IMR-90 (cell line): ENCODE data around the gene DIP2B. TPM values are rescaled to one million over a fixed set of nuclear protein-coding genes. Genes with fewer than 3 reads are reported as not detected.

ENCODE experiments used
- ATAC-seq: fragments of 200-7000 bp; cut with Tn5 transposase; 2 replicates; pipeline ENCODE4 v1.9.1; 2020; ENCODE audit warnings: low read depth, mild to moderate bottlenecking, moderate library complexity
- Bru-seq: library from RNA; stranded (reverse); fragments of 400-500 nt; gene quantifications from one replicate; lab custom pipeline; 2021; lab: Mats Ljungman, UMichigan
- BruChase-seq, 2 experiments: library from RNA; stranded (reverse); fragments of 400-500 nt; gene quantifications; one replicate each; lab custom pipeline; 2021; lab: Mats Ljungman, UMichigan
- BruUV-seq: library from RNA; stranded (reverse); fragments of 400-500 nt; replicated peaks from 2 replicates; lab custom pipeline; 2021; lab: Mats Ljungman, UMichigan
- CTCF ChIA-PET: fragments of 300-600 bp; formaldehyde crosslinking; extraction: SDS; loops from one replicate; lab custom pipeline; 2021; ENCODE audit warnings: antibody characterized with exemption; lab: Yijun Ruan, JAX
- POLR2A ChIA-PET: fragments of 300-600 bp; sonication (Branson Sonifier 250); formaldehyde crosslinking; loops from one replicate; lab custom pipeline; 2022; ENCODE audit warnings: antibody characterized with exemption; ENCODE audit not compliant: unreplicated experiment; lab: Charles Lee
- DNase-seq: peaks from one replicate; pipeline ENCODE4 v3.0.0; 2013
- H2AFZ ChIP-seq: replicated peaks from 2 replicates; pipeline ENCODE3; 2013; ENCODE audit warnings: low read length, mild to moderate bottlenecking; ENCODE audit not compliant: poor library complexity
- H2AK5ac ChIP-seq: 2 replicates; pipeline ENCODE4 v1.6.1; 2013; ENCODE audit warnings: low read depth, low read length, inconsistent platforms
- H2AK9ac ChIP-seq: replicated peaks from 2 replicates; pipeline ENCODE3; 2013; ENCODE audit warnings: mild to moderate bottlenecking, low read depth, low read length, moderate library complexity; ENCODE audit not compliant: poor library complexity
- H2BK120ac ChIP-seq: 2 replicates; pipeline ENCODE4 v1.6.1; 2013; ENCODE audit warnings: low read depth, low read length, inconsistent platforms
- H2BK15ac ChIP-seq: 3 replicates; pipeline ENCODE4 v1.6.1; 2013; ENCODE audit warnings: low read depth, low read length, inconsistent platforms
- H2BK20ac ChIP-seq: 2 replicates; pipeline ENCODE4 v1.6.1; 2013; ENCODE audit warnings: low read depth, mild to moderate bottlenecking, inconsistent platforms, low read length, moderate library complexity
- H2BK5ac ChIP-seq: 2 replicates; pipeline ENCODE4 v1.6.1; 2013; ENCODE audit warnings: mild to moderate bottlenecking, low read depth, low read length, inconsistent platforms; ENCODE audit not compliant: poor library complexity, severe bottlenecking
- H3K14ac ChIP-seq: replicated peaks from 2 replicates; pipeline ENCODE4 v1.6.1; 2013; ENCODE audit warnings: low read depth, low read length, inconsistent platforms
- H3K18ac ChIP-seq: 2 replicates; pipeline ENCODE4 v1.6.1; 2013; ENCODE audit warnings: low read depth, low read length, control low read depth
- H3K23ac ChIP-seq: 2 replicates; pipeline ENCODE4 v1.6.1; 2013; ENCODE audit warnings: low read depth, low read length, inconsistent platforms
- H3K27ac ChIP-seq: 2 replicates; pipeline ENCODE4 v1.5.1; 2013; ENCODE audit warnings: mild to moderate bottlenecking, control low read depth, low read length; ENCODE audit not compliant: insufficient read depth
- H3K27me3 ChIP-seq: 2 replicates; pipeline ENCODE4 v1.6.1; 2013; ENCODE audit warnings: low read length; ENCODE audit not compliant: control insufficient read depth, insufficient read depth
- H3K36me3 ChIP-seq: 2 replicates; pipeline ENCODE4 v1.6.1; 2013; ENCODE audit warnings: low read length, mixed read lengths; ENCODE audit not compliant: control insufficient read depth, insufficient read depth
- H3K4ac ChIP-seq: 2 replicates; pipeline ENCODE4 v1.6.1; 2013; ENCODE audit warnings: low read depth, low read length, inconsistent platforms
- H3K4me1 ChIP-seq: 2 replicates; pipeline ENCODE4 v1.6.1; 2013; ENCODE audit warnings: low read length, mixed read lengths; ENCODE audit not compliant: control insufficient read depth, insufficient read depth
- H3K4me2 ChIP-seq: 2 replicates; pipeline ENCODE4 v1.6.1; 2013; ENCODE audit warnings: low read depth, mild to moderate bottlenecking, control low read depth, low read length, moderate library complexity
- H3K4me3 ChIP-seq: 2 replicates; pipeline ENCODE4 v1.5.1; 2013; ENCODE audit warnings: low read depth, mild to moderate bottlenecking, control low read depth, low read length, moderate library complexity; ENCODE audit not compliant: insufficient read depth
- H3K56ac ChIP-seq: 2 replicates; pipeline ENCODE4 v1.6.1; 2013; ENCODE audit warnings: low read length, inconsistent platforms; ENCODE audit not compliant: insufficient read depth; ENCODE audit errors: extremely low read depth
- H3K79me1 ChIP-seq, 2 experiments: 2 replicates each; pipeline ENCODE4 v1.6.1; 2013; ENCODE audit warnings: low read length in 2 of 2, inconsistent platforms in 1 of 2, low read depth in 1 of 2
- H3K9ac ChIP-seq: 2 replicates; pipeline ENCODE4 v1.6.1; 2013; ENCODE audit warnings: low read depth, low read length, control low read depth
- H3K9me1 ChIP-seq: 2 replicates; pipeline ENCODE4 v1.6.1; 2013; ENCODE audit warnings: low read length, inconsistent platforms; ENCODE audit not compliant: insufficient read depth
- H3K9me3 ChIP-seq: 2 replicates; pipeline ENCODE4 v1.6.1; 2013; ENCODE audit warnings: low read length; ENCODE audit not compliant: control insufficient read depth, insufficient read depth
- H4K20me1 ChIP-seq: 2 replicates; pipeline ENCODE4 v1.6.1; 2013; ENCODE audit warnings: low read length, inconsistent platforms; ENCODE audit not compliant: insufficient read depth
- H4K5ac ChIP-seq: 2 replicates; pipeline ENCODE4 v1.6.1; 2013; ENCODE audit warnings: mild to moderate bottlenecking, low read depth, low read length, control low read depth
- H4K8ac ChIP-seq, 2 experiments: 2 replicates each; pipeline ENCODE4 v1.6.1; 2013; ENCODE audit warnings: low read depth in 2 of 2, low read length in 2 of 2, control low read depth in 1 of 2, inconsistent platforms in 1 of 2
- H4K91ac ChIP-seq: 2 replicates; pipeline ENCODE4 v1.6.1; 2013; ENCODE audit warnings: low read depth, low read length, inconsistent platforms; ENCODE audit not compliant: insufficient read depth
- CEBPB ChIP-seq: IDR thresholded peaks from 2 replicates; pipeline ENCODE4 v1.6.1; 2012; ENCODE audit warnings: low read depth, low read length, improper control_type of control experiment
- CHD1 ChIP-seq: IDR thresholded peaks from 2 replicates; pipeline ENCODE4 v1.6.1; 2012; ENCODE audit warnings: low read depth, low read length, improper control_type of control experiment
- MAZ ChIP-seq: IDR thresholded peaks from 2 replicates; pipeline ENCODE4 v1.6.1; 2012; ENCODE audit warnings: low read depth, mild to moderate bottlenecking, low read length, improper control_type of control experiment, moderate library complexity, borderline replicate concordance
- RFX5 ChIP-seq: IDR thresholded peaks from 2 replicates; pipeline ENCODE4 v1.8.0; 2012; ENCODE audit warnings: low read depth, mild to moderate bottlenecking, low read length, moderate library complexity
- SMC3 ChIP-seq: fragments of 150-350 bp; IDR thresholded peaks from 2 replicates; pipeline ENCODE4 v1.6.1; 2016; ENCODE audit warnings: low read depth, mild to moderate bottlenecking, antibody characterized with exemption, low read length, moderate library complexity
- WGBS, 2 experiments: methylation state at CpG; one replicate each; pipeline versions ENCODE4 v1.1.5 to v1.1.7; 2013; ENCODE audit warnings: missing lambda C conversion rate in 2 of 2; ENCODE audit not compliant: insufficient read length in 1 of 2; ENCODE audit errors: extremely low coverage in 2 of 2; 5-methylcytosine and 5-hydroxymethylcytosine counted together
- dilution Hi-C: fragments of 300-500 bp; cut with HindIII; formaldehyde crosslinking; loops from one replicate; pipeline ENCODE4 v1.14.3; 2018; ENCODE audit warnings: low sequenced_read_pairs; ENCODE audit not compliant: unreplicated experiment
- in situ Hi-C: fragments of 300-500 bp; cut with MboI; formaldehyde crosslinking; loops from 3 replicates; pipeline ENCODE4 v1.14.3; 2019; ENCODE audit warnings: low sequenced_read_pairs, inconsistent platforms, mixed read lengths
- intact Hi-C: fragments of 100-400 bp; cut with micrococcal nuclease; formaldehyde crosslinking; loops from 2 replicates; pipeline ENCODE4 v1.10.0; 2022
- long read RNA-seq: library from polyadenylated mRNA; unstranded; transcript quantifications from one replicate; pipeline ENCODE4 v2.0.0, GENCODE V29; 2021; ENCODE audit not compliant: unreplicated experiment
- polyA plus RNA-seq, 3 experiments: library from polyadenylated mRNA; depleted of rRNA; stranded (reverse); fragments of >200 nt; gene quantifications; 2 replicates each; pipeline ENCODE4 v1.2.3, GENCODE V29; 2012; ENCODE audit warnings: low replicate concordance in 1 of 3
- total RNA-seq: library from RNA; depleted of rRNA; stranded (reverse); fragments of >200 nt; gene quantifications from 2 replicates; pipeline ENCODE4 v1.2.3, GENCODE V29; 2012; rRNA removed
- TF ChIP-seq, protein P1 (sequence below): conservative IDR thresholded peaks from 2 replicates; pipeline ENCODE4 v1.5.1; 2012; ENCODE audit warnings: mild to moderate bottlenecking, low read depth, low read length, improper control_type of control experiment

DIP2B gene, protein sequence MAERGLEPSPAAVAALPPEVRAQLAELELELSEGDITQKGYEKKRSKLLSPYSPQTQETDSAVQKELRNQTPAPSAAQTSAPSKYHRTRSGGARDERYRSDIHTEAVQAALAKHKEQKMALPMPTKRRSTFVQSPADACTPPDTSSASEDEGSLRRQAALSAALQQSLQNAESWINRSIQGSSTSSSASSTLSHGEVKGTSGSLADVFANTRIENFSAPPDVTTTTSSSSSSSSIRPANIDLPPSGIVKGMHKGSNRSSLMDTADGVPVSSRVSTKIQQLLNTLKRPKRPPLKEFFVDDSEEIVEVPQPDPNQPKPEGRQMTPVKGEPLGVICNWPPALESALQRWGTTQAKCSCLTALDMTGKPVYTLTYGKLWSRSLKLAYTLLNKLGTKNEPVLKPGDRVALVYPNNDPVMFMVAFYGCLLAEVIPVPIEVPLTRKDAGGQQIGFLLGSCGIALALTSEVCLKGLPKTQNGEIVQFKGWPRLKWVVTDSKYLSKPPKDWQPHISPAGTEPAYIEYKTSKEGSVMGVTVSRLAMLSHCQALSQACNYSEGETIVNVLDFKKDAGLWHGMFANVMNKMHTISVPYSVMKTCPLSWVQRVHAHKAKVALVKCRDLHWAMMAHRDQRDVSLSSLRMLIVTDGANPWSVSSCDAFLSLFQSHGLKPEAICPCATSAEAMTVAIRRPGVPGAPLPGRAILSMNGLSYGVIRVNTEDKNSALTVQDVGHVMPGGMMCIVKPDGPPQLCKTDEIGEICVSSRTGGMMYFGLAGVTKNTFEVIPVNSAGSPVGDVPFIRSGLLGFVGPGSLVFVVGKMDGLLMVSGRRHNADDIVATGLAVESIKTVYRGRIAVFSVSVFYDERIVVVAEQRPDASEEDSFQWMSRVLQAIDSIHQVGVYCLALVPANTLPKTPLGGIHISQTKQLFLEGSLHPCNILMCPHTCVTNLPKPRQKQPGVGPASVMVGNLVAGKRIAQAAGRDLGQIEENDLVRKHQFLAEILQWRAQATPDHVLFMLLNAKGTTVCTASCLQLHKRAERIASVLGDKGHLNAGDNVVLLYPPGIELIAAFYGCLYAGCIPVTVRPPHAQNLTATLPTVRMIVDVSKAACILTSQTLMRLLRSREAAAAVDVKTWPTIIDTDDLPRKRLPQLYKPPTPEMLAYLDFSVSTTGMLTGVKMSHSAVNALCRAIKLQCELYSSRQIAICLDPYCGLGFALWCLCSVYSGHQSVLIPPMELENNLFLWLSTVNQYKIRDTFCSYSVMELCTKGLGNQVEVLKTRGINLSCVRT (N-terminal part only)
- total RNA-seq (12.9 and 13.9 TPM in 2 replicates), polyA plus RNA-seq (2012; rRNA removed) (6.8 and 7.7 TPM in 2 replicates), Bru-seq, nascent RNA (percentile 81 among the genes with signal in this experiment), BruChase-seq, experiment 1, labeled RNA remaining after a 6-hour chase (percentile 90 among the genes with signal in this experiment), BruChase-seq, experiment 2, labeled RNA remaining after a 2-hour chase (percentile 79 among the genes with signal in this experiment)
- polyA plus RNA-seq (2012; cell fraction: cytosol; rRNA removed), result 4.1 and 4.4 TPM in 2 replicates
- 6.4 and 11.5 TPM in 2 replicates for polyA plus RNA-seq (2012; cell fraction: nucleus; rRNA removed; ENCODE audit: low replicate concordance)
- long read RNA-seq, partial matches to known transcripts, result 1 of 10 reads
- long read RNA-seq, other reads (novel, unspliced or antisense), result 8 of 10 reads

DNA sequence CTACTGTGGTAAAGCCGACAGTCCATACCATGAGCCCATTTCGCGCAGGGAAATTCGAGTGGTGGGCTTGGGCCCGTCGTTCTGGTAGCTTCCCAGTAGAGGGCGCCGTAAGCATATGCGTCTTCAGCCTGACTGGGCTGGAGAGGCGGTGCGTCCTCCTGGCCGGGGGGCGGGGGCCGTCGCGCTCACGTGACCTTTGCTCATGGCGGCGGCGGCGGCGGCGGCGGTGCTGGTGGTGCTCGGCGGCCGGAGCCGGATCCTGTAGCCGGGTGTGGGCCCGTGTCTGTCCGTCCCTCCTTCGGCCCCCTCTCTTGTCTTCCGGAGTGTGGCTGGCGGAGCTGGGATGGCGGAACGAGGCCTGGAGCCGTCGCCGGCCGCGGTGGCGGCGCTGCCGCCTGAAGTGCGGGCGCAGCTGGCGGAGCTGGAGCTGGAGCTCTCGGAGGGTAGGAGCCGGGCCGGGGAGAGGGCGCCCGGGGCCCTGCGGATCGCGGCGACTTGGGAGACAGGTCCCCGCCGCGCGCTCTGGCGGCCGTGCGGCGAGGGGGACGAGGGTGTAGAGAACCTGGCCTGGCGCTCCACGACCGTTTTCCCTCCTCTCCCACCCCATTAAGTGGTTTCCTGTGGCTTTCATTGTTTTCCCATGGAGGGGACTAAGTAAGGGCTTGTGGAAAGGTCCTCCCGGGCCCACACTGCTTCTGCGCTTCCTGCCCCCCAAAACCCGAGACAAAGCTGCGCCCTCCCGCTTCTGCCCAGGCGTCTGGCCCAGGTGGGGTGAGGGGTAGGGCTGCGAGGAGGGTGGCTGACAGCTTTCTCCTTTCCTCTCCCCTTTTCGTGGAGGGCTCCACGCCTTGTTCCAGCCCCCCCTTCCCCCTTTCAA is at the start of gene DIP2B:
TSS of gene DIP2B (plus strand) at position 188 of the 877 bp plus-strand sequence. CDS start at position 344, 156 bp downstream.
- ATAC-seq, result peak; percentile 93
- peaks cover 21% of the 10 kb centered on the region for H4K20me1 ChIP-seq
- peak within 1 kb of the TSS; percentile 92 for H3K23ac ChIP-seq
- peak within 1 kb of the TSS; percentile 92 for H3K9ac ChIP-seq
- H4K8ac ChIP-seq, result peak within 1 kb of the TSS; percentile 60 to 85; a peak in 3 of 4 replicates
- peak within 1 kb of the TSS; percentile 90 for H3K27ac ChIP-seq
- H2BK15ac ChIP-seq, result peak within 1 kb of the TSS; percentile 19; the same call in 1 of the 3 replicates
- DNase-seq, result peak; percentile 84
- peak within 1 kb of the TSS; percentile 2; the same call in 1 of the 2 replicates for H3K18ac ChIP-seq
- peak within 1 kb of the TSS; percentile 70 for H4K91ac ChIP-seq
- peak within 1 kb of the TSS; percentile 80 for H3K4me3 ChIP-seq
- H3K36me3 ChIP-seq, result no peaks in the 10 kb centered on the region
- in situ Hi-C loops, result loop anchor here (5.0 to 25.0 kb wide), 2 partner anchors 132 to 857 kb away; no protein-coding TSS in a partner anchor
- intact Hi-C loops, result loop anchor here (1.0 to 5.0 kb wide), 3 partner anchors 117 to 230 kb away; no protein-coding TSS in a partner anchor
- H2BK5ac ChIP-seq, result peak within 1 kb of the TSS; percentile 83
- no peaks in the 10 kb centered on the region for H3K27me3 ChIP-seq
- peak within 1 kb of the TSS; percentile 74 for H3K4ac ChIP-seq
- dilution Hi-C loops, result no loop called here
- peak within 1 kb of the TSS; percentile 88 for H3K14ac ChIP-seq
- peak within 1 kb of the TSS; percentile 70 for H2AK9ac ChIP-seq
- H2BK120ac ChIP-seq, result peak within 1 kb of the TSS; percentile 72
- ChIA-PET CTCF (interaction anchor here (1.0 to 1.6 kb wide), 6 partner anchors 90 to 208 kb away, joined by 3 to 9 read pairs (median 4); no protein-coding TSS in a partner anchor), POLR2A (interaction anchor here (0.5 kb wide), 1 partner anchor 52 kb away, joined by 6 read pairs; no protein-coding TSS in a partner anchor)
- peaks cover 19 to 41% of the 10 kb centered on the region in 2 experiments for H3K79me1 ChIP-seq
- peak within 1 kb of the TSS; percentile 96 for H2AFZ ChIP-seq
- H3K56ac ChIP-seq, result peak within 1 kb of the TSS; percentile 74
- peak within 1 kb of the TSS; percentile 48; the same call in 1 of the 2 replicates for H2AK5ac ChIP-seq
- WGBS, 2 experiments, result 0% methylated on average over 6 of the region's 77 CpGs; no CpG with 5 or more reads in 1 of the 2 experiments
- no peak within 1 kb of the TSS for H2BK20ac ChIP-seq
- peak within 1 kb of the TSS; percentile 83 for H3K4me2 ChIP-seq
- H3K4me1 ChIP-seq, result peaks cover 2% of the 10 kb centered on the region; the same call in 1 of the 2 replicates
- H3K9me3 ChIP-seq, result no peaks in the 10 kb centered on the region; the same call in 1 of the 2 replicates
- no peaks in the 10 kb centered on the region for H3K9me1 ChIP-seq
- peak within 1 kb of the TSS; percentile 0; the same call in 1 of the 2 replicates for H4K5ac ChIP-seq
- no TSS peak for BruUV-seq
- TF ChIP-seq CEBPB (no peak), SMC3 (peak; percentile 94), RFX5 (no peak), CHD1 (no peak), MAZ (peak; percentile 84; the same call in 1 of the 2 replicates)
- TF ChIP-seq, protein P1, sequence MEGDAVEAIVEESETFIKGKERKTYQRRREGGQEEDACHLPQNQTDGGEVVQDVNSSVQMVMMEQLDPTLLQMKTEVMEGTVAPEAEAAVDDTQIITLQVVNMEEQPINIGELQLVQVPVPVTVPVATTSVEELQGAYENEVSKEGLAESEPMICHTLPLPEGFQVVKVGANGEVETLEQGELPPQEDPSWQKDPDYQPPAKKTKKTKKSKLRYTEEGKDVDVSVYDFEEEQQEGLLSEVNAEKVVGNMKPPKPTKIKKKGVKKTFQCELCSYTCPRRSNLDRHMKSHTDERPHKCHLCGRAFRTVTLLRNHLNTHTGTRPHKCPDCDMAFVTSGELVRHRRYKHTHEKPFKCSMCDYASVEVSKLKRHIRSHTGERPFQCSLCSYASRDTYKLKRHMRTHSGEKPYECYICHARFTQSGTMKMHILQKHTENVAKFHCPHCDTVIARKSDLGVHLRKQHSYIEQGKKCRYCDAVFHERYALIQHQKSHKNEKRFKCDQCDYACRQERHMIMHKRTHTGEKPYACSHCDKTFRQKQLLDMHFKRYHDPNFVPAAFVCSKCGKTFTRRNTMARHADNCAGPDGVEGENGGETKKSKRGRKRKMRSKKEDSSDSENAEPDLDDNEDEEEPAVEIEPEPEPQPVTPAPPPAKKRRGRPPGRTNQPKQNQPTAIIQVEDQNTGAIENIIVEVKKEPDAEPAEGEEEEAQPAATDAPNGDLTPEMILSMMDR, result peak; percentile 95
